Measurements from ENCODE around the gene ATP8B4. TPM values are rescaled to one million over a fixed set of nuclear protein-coding genes. Genes with fewer than 3 reads are reported as not detected.
A peak's percentile ranks its signal among the peaks of the same experiment; 100 is the strongest.

The ATP8B4 gene
- total RNA-seq, 6 experiments from 2014 or later: 4.5 to 10.1 (median 6.7) TPM

DNA sequence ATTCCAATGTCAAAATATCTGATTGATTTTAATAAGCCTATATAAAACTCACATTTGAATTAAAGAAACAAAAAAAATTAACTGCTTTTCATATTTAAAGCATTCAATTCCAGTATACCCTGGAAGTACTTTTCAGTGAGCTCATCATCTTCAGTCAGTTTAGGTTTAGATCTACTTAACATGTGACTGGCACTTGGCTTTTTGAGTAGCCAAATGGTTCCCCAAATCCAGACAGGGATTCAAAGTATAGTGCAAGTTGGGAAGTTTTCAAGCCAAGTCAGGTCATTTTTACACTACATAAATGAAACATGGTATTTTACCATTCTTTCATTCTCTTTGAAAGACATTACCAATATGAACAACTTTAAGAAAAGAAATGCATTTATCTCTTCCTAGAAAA is 57.5 kb downstream of the ATP8B4 start:
- Histone ChIP-seq H3K27ac (no peak overlapping the region), H3K27me3 (no peaks in the 10 kb centered on the region), H3K9me3 (no peaks in the 10 kb centered on the region), H3K4me3 (no peak overlapping the region), H3K4me1 (no peaks in the 10 kb centered on the region), H3K36me3 (no peaks in the 10 kb centered on the region)
- ATAC-seq (no peak), DNase-seq (no peak)
- intact Hi-C loops (cut with DNase I): no loop called here
- TF ChIP-seq, protein P1, sequence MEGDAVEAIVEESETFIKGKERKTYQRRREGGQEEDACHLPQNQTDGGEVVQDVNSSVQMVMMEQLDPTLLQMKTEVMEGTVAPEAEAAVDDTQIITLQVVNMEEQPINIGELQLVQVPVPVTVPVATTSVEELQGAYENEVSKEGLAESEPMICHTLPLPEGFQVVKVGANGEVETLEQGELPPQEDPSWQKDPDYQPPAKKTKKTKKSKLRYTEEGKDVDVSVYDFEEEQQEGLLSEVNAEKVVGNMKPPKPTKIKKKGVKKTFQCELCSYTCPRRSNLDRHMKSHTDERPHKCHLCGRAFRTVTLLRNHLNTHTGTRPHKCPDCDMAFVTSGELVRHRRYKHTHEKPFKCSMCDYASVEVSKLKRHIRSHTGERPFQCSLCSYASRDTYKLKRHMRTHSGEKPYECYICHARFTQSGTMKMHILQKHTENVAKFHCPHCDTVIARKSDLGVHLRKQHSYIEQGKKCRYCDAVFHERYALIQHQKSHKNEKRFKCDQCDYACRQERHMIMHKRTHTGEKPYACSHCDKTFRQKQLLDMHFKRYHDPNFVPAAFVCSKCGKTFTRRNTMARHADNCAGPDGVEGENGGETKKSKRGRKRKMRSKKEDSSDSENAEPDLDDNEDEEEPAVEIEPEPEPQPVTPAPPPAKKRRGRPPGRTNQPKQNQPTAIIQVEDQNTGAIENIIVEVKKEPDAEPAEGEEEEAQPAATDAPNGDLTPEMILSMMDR (IDR thresholded peaks at IDR 0.05): no peak
- no peak for TF ChIP-seq POLR2A (IDR thresholded peaks at IDR 0.05)

DNA sequence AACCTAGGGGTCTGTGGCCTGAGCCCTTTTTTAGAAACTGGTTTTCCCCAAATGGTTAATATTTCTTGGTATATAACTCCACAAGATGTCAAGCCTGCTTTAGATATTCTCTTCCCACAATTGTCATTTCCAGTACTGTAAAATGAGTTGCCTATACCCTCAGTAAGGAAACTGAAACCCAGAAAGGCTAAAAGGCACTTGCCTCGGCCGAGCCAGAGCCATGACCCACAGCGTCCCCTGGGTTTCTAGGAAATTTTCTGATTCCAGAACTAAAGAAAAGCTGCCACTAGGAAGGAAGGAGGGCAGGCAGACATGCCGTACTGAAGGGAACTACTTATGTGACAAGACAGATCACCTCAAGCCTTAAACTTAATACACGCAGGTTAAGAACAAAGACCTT is 59.1 kb downstream of the ATP8B4 start:
- H3K4me3 ChIP-seq: no peak overlapping the region
- H3K36me3 ChIP-seq: no peaks in the 10 kb centered on the region
- intact Hi-C loops (cut with DNase I): no loop called here
- no peaks in the 10 kb centered on the region for H3K9me3 ChIP-seq
- H3K27me3 ChIP-seq: no peaks in the 10 kb centered on the region
- 58% methylated on average over 5 of the region's 5 CpGs for WGBS (ENCODE audit: insufficient coverage, low coverage, low lambda C conversion rate, missing lambda C conversion rate)
- DNase-seq (no peak), ATAC-seq (peak in 2 of 4 donors; percentile 15 to 29)
- TF ChIP-seq POLR2A (IDR thresholded peaks at IDR 0.05): no peak
- TF ChIP-seq, protein P1 (IDR thresholded peaks at IDR 0.05): no peak
- no peak overlapping the region for H3K27ac ChIP-seq
- H3K4me1 ChIP-seq: no peaks in the 10 kb centered on the region

DNA sequence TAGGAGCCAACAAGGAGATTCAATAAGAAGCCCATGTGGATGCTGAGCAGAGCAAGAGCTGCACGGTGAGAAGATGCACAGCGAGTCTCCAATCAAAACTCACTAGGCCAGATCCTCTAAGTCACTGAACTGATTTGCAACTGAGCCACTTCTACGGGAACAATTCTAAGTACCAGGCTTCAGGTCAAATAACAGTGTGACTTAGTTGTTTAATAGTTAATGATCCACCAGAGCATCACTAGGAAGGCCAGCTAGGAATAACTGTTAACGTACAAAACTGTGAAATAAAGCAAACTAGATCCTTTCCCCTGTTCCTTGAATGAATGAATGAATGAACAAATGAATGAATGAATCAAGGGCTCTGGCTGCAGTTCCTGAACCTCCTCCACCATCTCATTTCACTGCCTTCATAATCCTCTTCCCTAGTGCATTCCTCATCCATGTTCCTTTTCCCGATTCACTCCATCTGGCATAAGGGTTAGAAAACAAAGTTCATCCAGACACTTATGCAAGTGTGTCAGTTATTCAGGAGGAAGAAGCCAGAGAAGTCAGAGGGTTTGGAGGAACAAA is 59.7 kb downstream of the ATP8B4 start:
- DNase-seq (no peak), ATAC-seq (peak in 3 of 4 donors; percentile 42 to 71 (median 57))
- WGBS (ENCODE audit: insufficient coverage, low coverage, low lambda C conversion rate, missing lambda C conversion rate): 62% methylated on average over 5 of the region's 5 CpGs
- no peak overlapping the region for H3K27ac ChIP-seq
- intact Hi-C loops (cut with DNase I): no loop called here
- H3K36me3 ChIP-seq: no peaks in the 10 kb centered on the region
- H3K4me1 ChIP-seq: no peaks in the 10 kb centered on the region
- H3K9me3 ChIP-seq: no peaks in the 10 kb centered on the region
- H3K27me3 ChIP-seq: no peaks in the 10 kb centered on the region
- TF ChIP-seq POLR2A (IDR thresholded peaks at IDR 0.05): no peak
- TF ChIP-seq, protein P1 (IDR thresholded peaks at IDR 0.05): no peak
- H3K4me3 ChIP-seq: no peak overlapping the region

DNA sequence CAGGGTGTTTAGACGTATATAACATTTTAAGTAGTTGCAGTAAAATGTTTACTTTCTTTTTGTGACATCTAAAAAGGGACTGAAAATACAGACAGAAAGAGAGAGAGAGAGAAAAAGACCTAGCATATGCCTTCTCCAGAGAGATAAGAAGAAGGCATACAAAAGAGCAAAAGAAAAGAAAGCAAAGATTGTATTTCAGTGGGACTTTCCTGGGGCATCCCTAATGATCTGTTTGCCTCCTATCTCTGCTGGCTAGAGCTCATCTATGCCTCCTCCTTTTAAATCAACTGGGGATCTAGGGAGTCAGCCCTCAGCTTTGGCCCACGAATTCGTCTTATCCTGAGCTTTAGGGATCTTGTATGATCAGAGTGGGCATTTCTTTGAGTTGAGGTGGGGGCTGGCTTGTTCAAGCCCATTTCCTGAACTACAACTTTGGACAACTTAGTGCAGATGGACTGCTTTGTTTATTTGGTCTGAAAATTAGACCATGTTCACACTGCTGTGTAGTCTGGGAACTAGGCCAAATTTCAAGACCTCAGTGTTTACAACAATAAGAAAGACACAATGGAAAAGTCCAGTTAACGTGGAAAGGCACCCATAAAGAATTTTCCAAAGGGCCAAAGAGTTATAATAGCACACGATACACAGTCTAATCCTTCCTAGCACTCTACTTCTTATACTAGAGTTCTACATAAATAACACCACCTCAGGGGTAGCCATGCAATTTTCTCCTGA is 61.0 kb downstream of the ATP8B4 start:
- Histone ChIP-seq H3K36me3 (no peaks in the 10 kb centered on the region), H3K4me1 (no peaks in the 10 kb centered on the region), H3K9me3 (no peaks in the 10 kb centered on the region), H3K27me3 (no peaks in the 10 kb centered on the region), H3K4me3 (no peak overlapping the region), H3K27ac (no peak overlapping the region)
- peak in 2 of 4 donors; percentile 11 to 13 for ATAC-seq
- no peak for TF ChIP-seq POLR2A (IDR thresholded peaks at IDR 0.05)
- TF ChIP-seq, protein P1 (IDR thresholded peaks at IDR 0.05): no peak
- WGBS (ENCODE audit: insufficient coverage, low coverage, low lambda C conversion rate, missing lambda C conversion rate): 68% methylated on average over 5 of the region's 5 CpGs
- no peak for DNase-seq
- intact Hi-C loops (cut with DNase I): no loop called here

Data from right lobe of liver (tissue), 6 donors.